ENCODE results near the gene OPN4.
A peak's percentile ranks its signal among the peaks of the same experiment; 100 is the strongest.

Gene OPN4

GRCh38 chr10:86677374-86677773 lies 23.0 kb downstream of the OPN4 start:
- DNase-seq (ENCODE audit: low spot score), result no peak
- in situ Hi-C loops (cut with MboI; ENCODE audit: low sequenced_read_pairs, unreplicated experiment), result no loop called here
- TF ChIP-seq CTCF (IDR thresholded peaks at IDR 0.05; ENCODE audit: borderline replicate concordance, control extremely low read depth, extremely low read depth, insufficient read depth, missing control alignments), result no peak

- DNase-seq (ENCODE audit: low spot score), result peak; percentile 60
- no peak for TF ChIP-seq CTCF (IDR thresholded peaks at IDR 0.05; ENCODE audit: borderline replicate concordance, control extremely low read depth, extremely low read depth, insufficient read depth, missing control alignments)
- in situ Hi-C loops (cut with MboI; ENCODE audit: low sequenced_read_pairs, unreplicated experiment), result no loop called here
Measured at GRCh38 chr10:86678999-86679792, 24.8 kb downstream of the OPN4 start.

GRCh38 chr10:86681047-86681446 lies 26.7 kb downstream of the OPN4 start:
- DNase-seq (ENCODE audit: low spot score), result no peak
- no peak for TF ChIP-seq CTCF (IDR thresholded peaks at IDR 0.05; ENCODE audit: borderline replicate concordance, control extremely low read depth, extremely low read depth, insufficient read depth, missing control alignments)
- in situ Hi-C loops (cut with MboI; ENCODE audit: low sequenced_read_pairs, unreplicated experiment), result no loop called here

- DNase-seq (ENCODE audit: low spot score), result no peak
- in situ Hi-C loops (cut with MboI; ENCODE audit: low sequenced_read_pairs, unreplicated experiment), result no loop called here
- TF ChIP-seq CTCF (IDR thresholded peaks at IDR 0.05; ENCODE audit: borderline replicate concordance, control extremely low read depth, extremely low read depth, insufficient read depth, missing control alignments), result no peak
Measured at GRCh38 chr10:86681722-86682386, 27.5 kb downstream of the OPN4 start.

GRCh38 chr10:86682675-86683074 lies 28.3 kb downstream of the OPN4 start:
- in situ Hi-C loops (cut with MboI; ENCODE audit: low sequenced_read_pairs, unreplicated experiment), result no loop called here
- DNase-seq (ENCODE audit: low spot score), result no peak
- TF ChIP-seq CTCF (IDR thresholded peaks at IDR 0.05; ENCODE audit: borderline replicate concordance, control extremely low read depth, extremely low read depth, insufficient read depth, missing control alignments), result no peak

GRCh38 chr10:86684331-86685097 lies 30.2 kb downstream of the OPN4 start:
- TF ChIP-seq CTCF (IDR thresholded peaks at IDR 0.05; ENCODE audit: borderline replicate concordance, control extremely low read depth, extremely low read depth, insufficient read depth, missing control alignments), result no peak
- in situ Hi-C loops (cut with MboI; ENCODE audit: low sequenced_read_pairs, unreplicated experiment), result no loop called here
- DNase-seq (ENCODE audit: low spot score), result no peak

Measured in GM13976 (cell line).